ENCODE results near the gene ARFGEF3.
"Not testable (repeated sequence)": the region's sequence is repeated elsewhere in the genome, so short reads cannot be mapped to it uniquely, and the experiment has no call there.

The ARFGEF3 gene, protein sequence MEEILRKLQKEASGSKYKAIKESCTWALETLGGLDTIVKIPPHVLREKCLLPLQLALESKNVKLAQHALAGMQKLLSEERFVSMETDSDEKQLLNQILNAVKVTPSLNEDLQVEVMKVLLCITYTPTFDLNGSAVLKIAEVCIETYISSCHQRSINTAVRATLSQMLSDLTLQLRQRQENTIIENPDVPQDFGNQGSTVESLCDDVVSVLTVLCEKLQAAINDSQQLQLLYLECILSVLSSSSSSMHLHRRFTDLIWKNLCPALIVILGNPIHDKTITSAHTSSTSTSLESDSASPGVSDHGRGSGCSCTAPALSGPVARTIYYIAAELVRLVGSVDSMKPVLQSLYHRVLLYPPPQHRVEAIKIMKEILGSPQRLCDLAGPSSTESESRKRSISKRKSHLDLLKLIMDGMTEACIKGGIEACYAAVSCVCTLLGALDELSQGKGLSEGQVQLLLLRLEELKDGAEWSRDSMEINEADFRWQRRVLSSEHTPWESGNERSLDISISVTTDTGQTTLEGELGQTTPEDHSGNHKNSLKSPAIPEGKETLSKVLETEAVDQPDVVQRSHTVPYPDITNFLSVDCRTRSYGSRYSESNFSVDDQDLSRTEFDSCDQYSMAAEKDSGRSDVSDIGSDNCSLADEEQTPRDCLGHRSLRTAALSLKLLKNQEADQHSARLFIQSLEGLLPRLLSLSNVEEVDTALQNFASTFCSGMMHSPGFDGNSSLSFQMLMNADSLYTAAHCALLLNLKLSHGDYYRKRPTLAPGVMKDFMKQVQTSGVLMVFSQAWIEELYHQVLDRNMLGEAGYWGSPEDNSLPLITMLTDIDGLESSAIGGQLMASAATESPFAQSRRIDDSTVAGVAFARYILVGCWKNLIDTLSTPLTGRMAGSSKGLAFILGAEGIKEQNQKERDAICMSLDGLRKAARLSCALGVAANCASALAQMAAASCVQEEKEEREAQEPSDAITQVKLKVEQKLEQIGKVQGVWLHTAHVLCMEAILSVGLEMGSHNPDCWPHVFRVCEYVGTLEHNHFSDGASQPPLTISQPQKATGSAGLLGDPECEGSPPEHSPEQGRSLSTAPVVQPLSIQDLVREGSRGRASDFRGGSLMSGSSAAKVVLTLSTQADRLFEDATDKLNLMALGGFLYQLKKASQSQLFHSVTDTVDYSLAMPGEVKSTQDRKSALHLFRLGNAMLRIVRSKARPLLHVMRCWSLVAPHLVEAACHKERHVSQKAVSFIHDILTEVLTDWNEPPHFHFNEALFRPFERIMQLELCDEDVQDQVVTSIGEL (N-terminal part only)

DNA sequence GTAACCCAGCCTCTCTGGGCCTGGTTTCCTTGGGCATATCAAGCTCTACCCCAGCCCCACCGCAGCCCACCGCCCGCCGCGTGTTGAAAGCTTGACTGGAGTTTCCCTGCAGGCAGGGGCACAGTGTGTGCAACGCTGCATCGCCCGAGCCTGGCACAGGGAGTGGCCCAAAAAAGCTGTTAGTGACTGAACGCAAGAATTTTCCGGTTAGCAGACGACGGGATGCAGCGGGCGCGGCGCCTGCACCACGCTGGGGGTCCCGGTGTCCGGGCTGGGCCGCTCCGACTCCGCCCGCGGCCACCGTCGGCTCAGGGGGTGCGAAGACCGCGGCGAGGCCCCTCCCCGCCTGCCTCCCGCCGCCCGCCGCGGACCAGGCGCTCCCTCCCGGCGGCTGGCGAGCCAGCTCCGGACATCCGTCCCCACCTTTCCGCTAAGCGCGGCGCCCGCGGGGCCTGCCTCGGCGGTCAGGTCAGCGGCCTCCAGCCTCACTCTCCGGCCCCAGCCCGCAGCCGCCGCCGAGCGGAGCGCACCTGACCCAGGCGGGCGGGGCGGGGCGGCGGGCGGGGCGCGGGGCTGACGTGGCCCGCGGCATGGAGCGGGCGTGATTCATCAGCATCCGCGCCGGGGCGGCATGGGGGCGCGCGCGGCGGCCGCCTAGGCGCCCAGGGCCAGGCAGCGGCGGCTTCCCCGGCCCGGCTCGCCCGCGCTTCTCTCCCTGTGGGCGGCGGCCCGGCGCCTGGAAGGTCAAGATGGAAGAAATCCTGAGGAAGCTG, at the start of gene ARFGEF3:
Gene ARFGEF3 (plus strand): TSS at position 602 of the 773 bp plus-strand sequence. CDS start 148 bp downstream, at position 750.
- DNase-seq, result no peak

DNA sequence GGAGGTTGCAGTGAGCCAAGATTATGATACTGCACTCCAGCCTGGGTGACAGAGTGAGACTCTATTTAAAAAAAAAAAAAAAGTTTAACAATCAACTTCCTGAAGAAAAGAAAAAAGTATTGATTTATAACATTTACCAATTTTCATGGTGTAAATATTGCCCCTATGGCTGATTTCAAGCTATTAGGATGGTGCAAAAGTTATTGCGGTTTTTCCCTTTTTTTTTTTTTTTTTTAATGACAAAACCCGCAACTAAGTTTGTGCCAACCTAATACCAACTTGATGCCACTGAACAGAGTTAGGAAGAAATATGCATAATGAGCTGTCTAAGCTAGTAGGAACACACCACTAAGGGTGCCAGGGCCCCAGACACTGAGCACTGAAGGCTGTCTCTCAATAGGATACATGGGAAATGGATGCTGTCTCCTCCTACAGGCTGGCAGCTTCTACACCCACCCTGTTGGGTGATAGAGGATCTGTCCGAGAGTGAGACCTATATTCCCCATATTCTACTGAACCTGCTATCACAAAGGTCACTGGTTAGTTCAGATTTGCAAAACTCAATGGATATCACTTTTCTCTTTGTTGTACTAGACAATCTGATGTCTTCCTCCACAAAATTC, 48.0 kb upstream of the ARFGEF3 start:
- DNase-seq, result no peak

DNA sequence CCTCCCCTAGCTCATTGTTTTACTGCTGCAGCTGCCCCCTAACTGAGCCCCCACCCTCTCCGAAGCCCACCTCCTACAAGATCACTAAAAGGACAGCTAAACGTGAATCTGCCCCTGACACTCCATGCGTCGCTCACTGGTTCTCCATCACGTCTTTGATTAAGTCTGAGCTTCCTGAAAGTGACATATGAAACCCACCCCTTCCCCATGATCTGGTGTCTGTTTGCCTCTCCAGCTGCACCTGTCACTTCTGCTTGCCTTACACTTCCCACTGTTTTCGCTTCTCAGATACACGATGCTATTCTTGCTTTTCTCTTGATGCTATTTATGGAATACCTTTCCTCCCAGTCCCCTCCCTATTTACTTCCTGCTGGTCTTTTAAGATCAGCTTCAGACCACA, 46.5 kb upstream of the ARFGEF3 start:
- no peak for DNase-seq

DNA sequence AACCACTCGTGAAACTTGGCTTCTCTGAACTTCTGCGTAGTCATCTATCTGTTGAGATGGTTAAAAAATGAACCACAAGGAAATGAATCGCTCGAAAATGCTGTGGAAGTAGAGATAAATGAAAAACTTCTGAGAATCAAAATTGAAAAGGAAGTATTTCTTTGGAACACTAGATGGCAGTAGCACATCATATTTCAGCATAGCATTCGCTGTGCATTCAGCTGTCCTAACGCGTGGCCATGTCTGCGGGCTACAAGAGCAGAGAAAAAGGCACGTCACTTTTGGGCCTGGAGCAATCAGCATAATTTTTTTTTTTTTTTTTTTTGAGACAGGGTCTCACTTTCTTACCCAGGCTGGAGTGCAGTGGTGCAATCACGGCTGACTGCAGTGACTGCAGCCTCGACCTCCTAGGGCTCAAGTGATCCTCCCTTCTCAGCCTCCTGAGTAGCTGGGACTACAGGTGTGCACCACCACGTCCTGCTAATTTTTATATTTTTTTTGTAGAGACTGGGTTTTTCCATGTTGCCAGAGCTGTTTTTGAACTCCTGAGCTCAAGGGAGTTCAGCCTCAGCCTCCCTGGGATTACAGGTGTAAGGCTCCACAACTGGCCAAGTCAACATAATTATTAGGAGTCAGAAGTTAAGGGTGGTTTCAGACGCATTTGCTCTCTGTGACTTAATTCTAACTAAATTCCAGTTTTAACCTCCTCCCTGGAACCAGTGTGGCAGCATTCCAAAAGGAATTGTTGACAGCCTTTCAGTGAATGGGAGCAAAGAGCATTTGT, 45.7 kb upstream of the ARFGEF3 start:
- no peak for DNase-seq

DNA sequence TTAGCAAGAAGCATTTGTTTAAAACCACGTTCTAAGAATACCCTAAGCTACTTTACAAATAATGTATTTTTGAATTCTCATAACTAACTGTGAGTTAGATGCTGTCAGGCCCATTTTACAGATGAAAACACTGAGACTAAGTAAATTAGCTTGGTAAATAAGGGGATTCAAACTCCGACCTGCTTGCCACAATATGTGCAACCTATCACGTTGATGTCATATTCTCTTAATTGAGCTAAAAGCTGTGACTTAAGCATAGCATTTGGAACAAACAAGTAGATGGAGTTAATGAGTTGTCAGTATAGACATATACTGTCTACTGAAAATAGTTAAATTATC, 45.1 kb upstream of the ARFGEF3 start:
- DNase-seq, result no peak

DNA sequence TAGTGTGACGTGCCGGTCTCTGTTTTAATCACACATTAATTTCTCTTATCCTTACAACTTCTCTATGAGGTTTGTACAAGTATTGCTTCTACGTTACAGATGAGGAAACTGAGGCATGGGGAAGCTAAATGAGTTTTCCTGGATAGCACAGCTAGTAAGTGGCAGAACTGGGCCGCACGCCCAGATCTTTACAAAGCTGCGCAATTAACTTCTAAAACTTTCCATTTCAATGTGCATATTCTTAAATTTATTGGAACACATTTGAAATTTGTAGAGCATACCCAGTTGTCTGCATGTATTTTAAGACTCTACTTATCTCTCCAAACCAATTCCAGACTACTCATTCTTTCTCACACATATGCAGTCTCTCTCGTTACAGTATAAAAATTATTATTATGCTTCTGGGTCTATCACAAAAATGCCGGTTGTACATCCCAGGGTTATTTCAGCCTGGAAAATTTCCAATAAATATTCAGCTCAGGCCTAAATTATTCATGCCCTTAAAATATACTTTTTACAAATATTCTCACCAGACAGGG, 44.3 kb upstream of the ARFGEF3 start:
- DNase-seq, result no peak

DNA sequence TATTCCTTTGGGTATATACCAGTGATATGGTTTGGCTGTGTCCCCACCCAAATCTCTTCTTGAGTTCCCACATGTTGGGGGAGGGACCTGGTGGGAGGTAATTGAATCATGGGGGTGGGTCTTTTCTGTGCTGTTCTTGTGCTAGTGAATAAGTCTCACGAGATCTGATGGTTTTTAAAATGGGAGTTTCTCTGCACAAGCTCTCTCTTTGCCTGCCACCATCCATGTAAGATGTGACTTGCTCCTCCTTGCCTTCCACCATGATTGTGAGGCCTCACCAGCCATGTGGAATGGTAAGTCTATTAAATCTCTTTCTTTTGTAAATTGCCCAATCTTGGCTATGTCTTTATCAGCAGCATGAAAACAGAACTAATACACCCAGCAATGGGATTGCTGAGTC, 42.5 kb upstream of the ARFGEF3 start:
- DNase-seq, result not testable (repeated sequence)

DNA sequence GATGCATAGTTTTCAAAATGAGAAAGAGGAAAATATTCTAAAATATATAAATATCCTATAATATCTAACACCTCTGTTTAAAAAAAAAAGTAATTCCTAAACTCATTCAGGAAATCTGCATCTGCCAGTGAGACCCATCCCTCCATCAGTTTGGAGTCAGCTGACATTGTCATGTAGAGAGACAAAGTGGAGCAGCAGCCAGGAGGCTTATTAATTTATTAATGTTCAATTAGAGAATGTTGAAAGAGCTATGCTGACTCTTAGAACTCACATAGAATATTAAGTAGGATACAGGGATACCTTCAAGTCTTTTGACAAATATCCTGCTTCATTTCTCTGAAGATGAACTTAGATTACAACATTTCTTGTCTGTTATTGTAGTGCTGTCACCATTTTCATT, 41.8 kb upstream of the ARFGEF3 start:
- DNase-seq, result no peak

DNA sequence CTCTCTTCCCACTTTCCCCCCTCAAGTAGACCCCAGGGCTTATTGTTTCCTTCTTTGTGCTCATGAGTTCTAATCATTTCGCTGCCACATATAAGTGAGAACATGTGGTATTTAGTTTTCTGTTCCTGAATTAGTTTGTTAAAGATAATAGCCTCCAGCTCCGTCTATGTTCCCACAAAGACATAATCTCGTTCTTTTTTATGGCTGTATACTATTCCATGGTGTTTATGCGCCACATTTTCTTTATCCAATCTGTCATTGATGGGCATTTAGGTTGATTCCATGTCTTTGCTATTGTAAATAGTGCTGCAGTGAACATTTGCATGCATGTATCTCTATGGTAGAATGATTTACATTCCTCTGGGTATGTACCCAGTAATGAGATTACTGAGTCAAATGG, 37.6 kb upstream of the ARFGEF3 start:
- no peak for DNase-seq

DNA sequence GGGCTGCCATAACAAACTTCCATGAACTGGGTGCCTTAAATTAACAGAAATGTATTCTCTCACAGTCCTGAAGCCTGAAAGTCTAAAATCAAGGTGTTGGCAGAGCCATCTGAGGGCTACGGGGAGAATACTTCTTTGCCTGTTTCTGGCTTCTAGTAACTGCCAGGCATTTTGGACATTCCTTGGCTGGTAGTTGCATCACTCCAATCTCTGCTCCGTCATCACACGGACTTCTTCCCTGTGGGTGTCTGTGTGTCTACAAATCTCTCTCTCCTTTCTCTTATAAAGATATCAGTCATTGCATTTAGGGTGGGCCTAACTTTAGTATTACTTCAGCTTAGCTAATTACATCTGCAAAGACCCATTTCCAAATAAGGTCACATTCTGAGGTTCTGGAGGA, 33.6 kb upstream of the ARFGEF3 start:
- DNase-seq, result no peak

DNA sequence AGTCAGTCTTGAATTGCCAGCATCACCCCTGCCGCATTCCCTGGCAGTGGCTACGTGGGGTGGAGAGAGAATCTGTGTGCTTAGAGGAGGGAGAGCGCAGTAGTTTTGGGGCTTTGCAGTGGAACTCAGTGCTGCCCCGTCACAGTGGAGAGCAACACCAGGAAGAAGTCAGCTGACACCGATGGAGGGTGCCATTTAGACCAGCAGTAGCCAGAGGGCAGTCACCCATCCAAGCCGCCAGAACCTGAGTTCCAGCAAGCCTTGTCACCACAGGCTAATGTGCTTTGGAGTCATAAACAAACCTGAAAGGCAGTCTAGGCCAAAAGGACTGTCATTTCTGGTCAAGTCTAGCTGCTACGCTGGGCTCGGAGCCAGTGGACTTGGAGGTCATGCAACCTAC, 32.5 kb upstream of the ARFGEF3 start:
- DNase-seq, result no peak

DNA sequence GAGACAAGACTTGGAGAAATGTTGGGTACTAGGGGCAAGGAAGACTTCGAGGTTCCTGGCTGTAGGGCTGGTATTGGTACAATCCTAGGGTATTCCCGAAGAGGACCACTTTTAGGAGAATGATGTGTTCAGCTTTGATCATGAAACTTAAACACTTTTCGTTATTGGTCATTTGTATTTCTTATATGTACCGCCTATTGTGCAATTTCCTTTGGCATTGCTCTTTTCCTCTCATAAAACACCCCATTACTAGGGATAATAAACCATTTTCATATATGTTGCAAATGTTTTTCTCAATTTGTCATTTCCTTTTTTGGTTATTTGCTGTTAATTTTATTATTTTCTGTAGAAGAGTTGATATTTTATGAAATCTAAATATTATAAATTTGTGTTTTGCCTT, 18.9 kb upstream of the ARFGEF3 start:
- DNase-seq, result no peak

DNA sequence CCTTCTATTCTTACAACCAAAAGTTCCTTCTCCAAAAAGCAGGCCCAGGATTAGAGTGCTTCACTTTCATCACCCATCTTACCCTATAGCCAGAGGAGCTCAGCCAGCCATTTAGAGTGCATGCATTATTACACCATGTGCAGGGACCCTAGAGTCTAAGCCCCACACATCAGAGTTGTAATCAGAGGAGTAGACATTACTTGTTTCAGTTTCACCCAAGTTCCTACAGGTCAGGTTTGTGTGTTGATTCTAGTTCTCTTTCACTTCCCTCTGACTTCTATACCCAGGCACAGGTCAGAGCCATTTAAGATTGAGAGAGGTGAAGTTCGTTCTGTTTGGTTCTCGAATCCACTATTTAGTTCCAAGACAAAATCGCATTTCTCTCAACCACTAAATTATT, 16.3 kb upstream of the ARFGEF3 start:
- DNase-seq, result no peak

DNA sequence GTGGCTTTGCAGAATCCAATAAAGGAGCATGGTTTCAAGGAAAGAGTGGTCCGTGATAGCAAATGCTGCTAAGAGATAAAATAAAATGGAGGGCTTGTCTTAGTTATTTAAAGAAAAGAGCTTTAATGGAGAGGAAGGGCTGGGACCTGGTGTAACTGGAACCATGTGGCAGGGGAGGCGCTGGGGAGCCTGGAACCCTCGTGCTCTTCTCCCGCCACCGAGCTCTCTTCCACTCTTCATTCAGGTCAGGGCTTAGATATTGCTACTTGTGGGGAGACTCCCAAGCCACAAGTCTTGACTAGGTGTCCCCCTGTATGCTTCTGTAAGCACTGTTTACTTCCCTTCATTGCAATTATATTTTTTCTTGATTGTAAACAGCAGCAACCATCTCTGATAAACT, 15.2 kb upstream of the ARFGEF3 start:
- DNase-seq, result no peak

DNA sequence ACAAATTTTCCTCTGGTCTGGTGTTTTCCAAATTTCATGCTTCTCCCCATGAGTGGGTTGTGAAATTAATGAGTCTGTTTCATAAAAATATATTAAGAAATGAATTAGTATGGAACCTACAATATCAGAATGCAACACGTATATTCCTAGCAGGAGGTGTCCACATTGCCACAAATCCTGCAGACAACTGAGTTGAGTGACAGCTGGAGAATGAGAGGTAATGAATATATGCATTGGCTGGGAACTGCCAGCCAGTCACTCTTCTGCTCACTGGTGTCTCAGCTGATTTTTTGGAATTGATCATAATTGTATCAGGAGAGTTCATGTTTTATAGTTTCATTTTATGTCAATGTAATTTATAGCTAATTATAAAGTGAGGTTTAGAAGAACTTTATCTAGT, 6.3 kb upstream of the ARFGEF3 start:
- no peak for DNase-seq

DNA sequence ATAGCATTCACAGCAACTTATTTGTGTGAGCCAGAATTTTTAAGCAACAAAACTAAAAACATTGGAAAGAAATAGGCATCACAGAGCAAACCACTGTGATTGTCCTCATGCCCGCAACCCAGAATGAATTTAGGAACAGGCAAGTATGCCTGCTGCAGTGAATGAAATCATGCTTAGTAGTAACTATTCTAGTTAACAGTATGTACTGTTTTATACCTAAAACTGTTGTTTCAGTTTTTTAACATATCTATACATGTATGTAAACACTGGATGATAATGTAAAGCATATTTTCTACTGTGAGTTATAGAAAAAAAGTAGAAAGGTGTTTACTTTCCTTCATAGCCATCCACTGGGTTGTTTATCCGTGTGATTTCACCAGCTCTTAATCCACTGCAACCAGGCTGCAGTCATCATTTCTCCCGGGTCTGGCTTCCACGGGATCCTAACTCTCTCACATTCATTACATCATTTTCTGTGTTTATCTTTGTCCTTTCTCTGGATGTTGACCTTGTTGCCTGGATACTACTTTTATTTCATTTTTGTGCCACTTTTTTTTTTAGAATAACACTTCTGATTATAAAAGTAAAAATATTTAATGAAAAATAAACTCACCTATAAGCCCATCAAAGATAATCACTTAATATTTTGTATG, 3.6 kb upstream of the ARFGEF3 start:
- no peak for DNase-seq

DNA sequence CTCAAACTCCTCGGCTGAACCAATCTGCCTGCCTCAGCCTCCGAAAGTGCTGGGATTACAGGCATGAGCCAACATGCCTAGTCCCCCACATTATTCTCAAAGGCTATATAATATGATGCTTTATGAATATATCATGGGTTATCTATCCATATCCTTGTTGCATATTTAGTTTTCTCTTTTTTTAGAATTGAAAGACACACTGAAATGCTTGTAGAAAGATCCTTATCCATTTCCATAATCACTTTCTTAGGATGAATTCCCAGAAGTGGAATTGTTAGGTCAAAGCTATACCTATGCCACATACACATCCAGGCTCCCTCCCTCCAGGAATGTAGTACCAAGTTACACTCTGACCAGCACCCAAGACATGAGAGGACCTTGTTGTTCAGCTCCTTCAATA, 2.5 kb upstream of the ARFGEF3 start:
- no peak for DNase-seq

DNA sequence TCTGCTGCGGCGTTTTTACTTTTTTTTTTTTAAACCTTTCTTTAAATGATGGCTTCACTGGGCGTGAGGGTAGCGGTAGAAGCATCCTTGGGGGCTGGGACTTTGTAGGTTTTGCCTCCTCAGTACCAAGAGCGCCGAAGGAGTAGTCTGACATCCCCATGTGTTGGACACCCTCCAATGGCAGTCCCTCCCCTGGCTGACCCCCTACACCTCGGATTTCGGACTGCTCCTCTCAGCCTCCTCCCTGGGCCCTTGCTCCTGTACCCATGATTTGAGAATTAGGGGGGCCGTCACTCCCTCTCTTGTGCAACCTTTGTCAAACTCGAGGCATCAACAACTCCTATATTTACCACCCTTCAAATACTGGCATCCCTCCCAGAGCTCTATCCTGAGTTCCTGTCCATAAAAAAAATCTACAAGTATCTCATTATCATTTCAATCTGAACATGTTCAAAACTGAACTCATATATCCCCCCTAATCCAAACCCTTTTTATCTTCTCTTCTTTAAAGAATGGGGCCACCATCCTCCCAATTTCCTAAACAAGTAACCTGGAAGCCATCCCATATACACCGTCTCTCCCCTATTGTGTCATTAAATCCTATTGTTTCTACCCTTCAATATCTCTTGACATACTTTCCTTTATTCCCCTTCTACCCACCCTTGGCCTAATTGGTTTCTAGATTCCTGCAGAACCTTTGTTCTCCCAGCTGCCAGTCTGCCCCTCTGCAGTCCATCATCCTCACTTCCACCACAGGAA, 1.2 kb upstream of the ARFGEF3 start:
- DNase-seq, result no peak

DNA sequence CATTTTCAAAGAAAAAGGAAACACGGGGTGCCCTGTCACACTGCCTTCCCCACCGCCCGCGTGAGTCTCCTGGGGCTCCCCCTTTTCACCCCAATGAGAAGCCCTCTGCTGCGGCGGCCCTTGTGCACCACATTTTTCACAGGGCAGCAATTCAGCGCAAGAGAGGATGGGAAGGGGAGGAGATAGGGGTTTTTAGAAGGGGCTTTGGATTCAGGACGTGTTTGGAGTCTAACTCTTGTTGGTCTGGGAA, 726 bp upstream of the ARFGEF3 start:
- no peak for DNase-seq
